IMR-90 (cell line): Measurements from ENCODE around the gene LMOD1. TPM values are rescaled to one million over a fixed set of nuclear protein-coding genes. Genes with fewer than 3 reads are reported as not detected.

Experiments
- ATAC-seq: fragments of 200-7000 bp; cut with Tn5 transposase; 2 replicates; pipeline ENCODE4 v1.9.1; 2020; ENCODE audit warnings: low read depth, mild to moderate bottlenecking, moderate library complexity
- BruUV-seq: library from RNA; stranded (reverse); fragments of 400-500 nt; replicated peaks from 2 replicates; lab custom pipeline; 2021; lab: Mats Ljungman, UMichigan
- CTCF ChIA-PET: fragments of 300-600 bp; formaldehyde crosslinking; extraction: SDS; loops from one replicate; lab custom pipeline; 2021; ENCODE audit warnings: antibody characterized with exemption; lab: Yijun Ruan, JAX
- POLR2A ChIA-PET: fragments of 300-600 bp; sonication (Branson Sonifier 250); formaldehyde crosslinking; loops from one replicate; lab custom pipeline; 2022; ENCODE audit warnings: antibody characterized with exemption; ENCODE audit not compliant: unreplicated experiment; lab: Charles Lee
- DNase-seq: peaks from one replicate; pipeline ENCODE4 v3.0.0; 2013
- H2AFZ ChIP-seq: replicated peaks from 2 replicates; pipeline ENCODE3; 2013; ENCODE audit warnings: low read length, mild to moderate bottlenecking; ENCODE audit not compliant: poor library complexity
- H2AK5ac ChIP-seq: 2 replicates; pipeline ENCODE4 v1.6.1; 2013; ENCODE audit warnings: low read depth, low read length, inconsistent platforms
- H2AK9ac ChIP-seq: replicated peaks from 2 replicates; pipeline ENCODE3; 2013; ENCODE audit warnings: mild to moderate bottlenecking, low read depth, low read length, moderate library complexity; ENCODE audit not compliant: poor library complexity
- H2BK120ac ChIP-seq: 2 replicates; pipeline ENCODE4 v1.6.1; 2013; ENCODE audit warnings: low read depth, low read length, inconsistent platforms
- H2BK15ac ChIP-seq: 3 replicates; pipeline ENCODE4 v1.6.1; 2013; ENCODE audit warnings: low read depth, low read length, inconsistent platforms
- H2BK20ac ChIP-seq: 2 replicates; pipeline ENCODE4 v1.6.1; 2013; ENCODE audit warnings: low read depth, mild to moderate bottlenecking, inconsistent platforms, low read length, moderate library complexity
- H2BK5ac ChIP-seq: 2 replicates; pipeline ENCODE4 v1.6.1; 2013; ENCODE audit warnings: mild to moderate bottlenecking, low read depth, low read length, inconsistent platforms; ENCODE audit not compliant: poor library complexity, severe bottlenecking
- H3K14ac ChIP-seq: replicated peaks from 2 replicates; pipeline ENCODE4 v1.6.1; 2013; ENCODE audit warnings: low read depth, low read length, inconsistent platforms
- H3K18ac ChIP-seq: 2 replicates; pipeline ENCODE4 v1.6.1; 2013; ENCODE audit warnings: low read depth, low read length, control low read depth
- H3K23ac ChIP-seq: 2 replicates; pipeline ENCODE4 v1.6.1; 2013; ENCODE audit warnings: low read depth, low read length, inconsistent platforms
- H3K27ac ChIP-seq: 2 replicates; pipeline ENCODE4 v1.5.1; 2013; ENCODE audit warnings: mild to moderate bottlenecking, control low read depth, low read length; ENCODE audit not compliant: insufficient read depth
- H3K27me3 ChIP-seq: 2 replicates; pipeline ENCODE4 v1.6.1; 2013; ENCODE audit warnings: low read length; ENCODE audit not compliant: control insufficient read depth, insufficient read depth
- H3K36me3 ChIP-seq: 2 replicates; pipeline ENCODE4 v1.6.1; 2013; ENCODE audit warnings: low read length, mixed read lengths; ENCODE audit not compliant: control insufficient read depth, insufficient read depth
- H3K4ac ChIP-seq: 2 replicates; pipeline ENCODE4 v1.6.1; 2013; ENCODE audit warnings: low read depth, low read length, inconsistent platforms
- H3K4me1 ChIP-seq: 2 replicates; pipeline ENCODE4 v1.6.1; 2013; ENCODE audit warnings: low read length, mixed read lengths; ENCODE audit not compliant: control insufficient read depth, insufficient read depth
- H3K4me2 ChIP-seq: 2 replicates; pipeline ENCODE4 v1.6.1; 2013; ENCODE audit warnings: low read depth, mild to moderate bottlenecking, control low read depth, low read length, moderate library complexity
- H3K4me3 ChIP-seq: 2 replicates; pipeline ENCODE4 v1.5.1; 2013; ENCODE audit warnings: low read depth, mild to moderate bottlenecking, control low read depth, low read length, moderate library complexity; ENCODE audit not compliant: insufficient read depth
- H3K56ac ChIP-seq: 2 replicates; pipeline ENCODE4 v1.6.1; 2013; ENCODE audit warnings: low read length, inconsistent platforms; ENCODE audit not compliant: insufficient read depth; ENCODE audit errors: extremely low read depth
- H3K79me1 ChIP-seq, 2 experiments: 2 replicates each; pipeline ENCODE4 v1.6.1; 2013; ENCODE audit warnings: low read length in 2 of 2, inconsistent platforms in 1 of 2, low read depth in 1 of 2
- H3K9ac ChIP-seq: 2 replicates; pipeline ENCODE4 v1.6.1; 2013; ENCODE audit warnings: low read depth, low read length, control low read depth
- H3K9me1 ChIP-seq: 2 replicates; pipeline ENCODE4 v1.6.1; 2013; ENCODE audit warnings: low read length, inconsistent platforms; ENCODE audit not compliant: insufficient read depth
- H3K9me3 ChIP-seq: 2 replicates; pipeline ENCODE4 v1.6.1; 2013; ENCODE audit warnings: low read length; ENCODE audit not compliant: control insufficient read depth, insufficient read depth
- H4K20me1 ChIP-seq: 2 replicates; pipeline ENCODE4 v1.6.1; 2013; ENCODE audit warnings: low read length, inconsistent platforms; ENCODE audit not compliant: insufficient read depth
- H4K5ac ChIP-seq: 2 replicates; pipeline ENCODE4 v1.6.1; 2013; ENCODE audit warnings: mild to moderate bottlenecking, low read depth, low read length, control low read depth
- H4K8ac ChIP-seq, 2 experiments: 2 replicates each; pipeline ENCODE4 v1.6.1; 2013; ENCODE audit warnings: low read depth in 2 of 2, low read length in 2 of 2, control low read depth in 1 of 2, inconsistent platforms in 1 of 2
- H4K91ac ChIP-seq: 2 replicates; pipeline ENCODE4 v1.6.1; 2013; ENCODE audit warnings: low read depth, low read length, inconsistent platforms; ENCODE audit not compliant: insufficient read depth
- BHLHE40 ChIP-seq: fragments of 150-350 bp; IDR thresholded peaks from 2 replicates; pipeline ENCODE4 v1.6.1; 2016; ENCODE audit warnings: mild to moderate bottlenecking, low read depth, low read length
- CEBPB ChIP-seq: IDR thresholded peaks from 2 replicates; pipeline ENCODE4 v1.6.1; 2012; ENCODE audit warnings: low read depth, low read length, improper control_type of control experiment
- ELK1 ChIP-seq: fragments of 150-350 bp; IDR thresholded peaks from 2 replicates; pipeline ENCODE4 v1.6.1; 2016; ENCODE audit warnings: low read depth, mild to moderate bottlenecking, low read length, moderate library complexity, borderline replicate concordance
- FOS ChIP-seq: fragments of 150-350 bp; IDR thresholded peaks from 2 replicates; pipeline ENCODE4 v1.6.1; 2016; ENCODE audit warnings: low read depth, low read length
- MAFK ChIP-seq: IDR thresholded peaks from 2 replicates; pipeline ENCODE4 v1.6.1; 2012; ENCODE audit warnings: low read depth, low read length, improper control_type of control experiment
- MAZ ChIP-seq: IDR thresholded peaks from 2 replicates; pipeline ENCODE4 v1.6.1; 2012; ENCODE audit warnings: low read depth, mild to moderate bottlenecking, low read length, improper control_type of control experiment, moderate library complexity, borderline replicate concordance
- MXI1 ChIP-seq: IDR thresholded peaks from 2 replicates; pipeline ENCODE4 v1.6.1; 2012; ENCODE audit warnings: low read depth, mild to moderate bottlenecking, low read length, moderate library complexity, borderline replicate concordance
- RAD21 ChIP-seq: IDR thresholded peaks from 2 replicates; pipeline ENCODE4 v1.6.1; 2012; ENCODE audit warnings: low read length, improper control_type of control experiment
- SMC3 ChIP-seq: fragments of 150-350 bp; IDR thresholded peaks from 2 replicates; pipeline ENCODE4 v1.6.1; 2016; ENCODE audit warnings: low read depth, mild to moderate bottlenecking, antibody characterized with exemption, low read length, moderate library complexity
- USF2 ChIP-seq: fragments of 150-350 bp; IDR thresholded peaks from 2 replicates; pipeline ENCODE4 v1.6.1; 2017; ENCODE audit warnings: mild to moderate bottlenecking, antibody characterized with exemption, low read length, low read depth
- WGBS, 2 experiments: methylation state at CpG; one replicate each; pipeline versions ENCODE4 v1.1.5 to v1.1.7; 2013; ENCODE audit warnings: missing lambda C conversion rate in 2 of 2; ENCODE audit not compliant: insufficient read length in 1 of 2; ENCODE audit errors: extremely low coverage in 2 of 2; 5-methylcytosine and 5-hydroxymethylcytosine counted together
- dilution Hi-C: fragments of 300-500 bp; cut with HindIII; formaldehyde crosslinking; loops from one replicate; pipeline ENCODE4 v1.14.3; 2018; ENCODE audit warnings: low sequenced_read_pairs; ENCODE audit not compliant: unreplicated experiment
- in situ Hi-C: fragments of 300-500 bp; cut with MboI; formaldehyde crosslinking; loops from 3 replicates; pipeline ENCODE4 v1.14.3; 2019; ENCODE audit warnings: low sequenced_read_pairs, inconsistent platforms, mixed read lengths
- intact Hi-C: fragments of 100-400 bp; cut with micrococcal nuclease; formaldehyde crosslinking; loops from 2 replicates; pipeline ENCODE4 v1.10.0; 2022
- polyA plus RNA-seq, 3 experiments: library from polyadenylated mRNA; depleted of rRNA; stranded (reverse); fragments of >200 nt; gene quantifications; 2 replicates each; pipeline ENCODE4 v1.2.3, GENCODE V29; 2012; ENCODE audit warnings: low replicate concordance in 1 of 3
- total RNA-seq: library from RNA; depleted of rRNA; stranded (reverse); fragments of >200 nt; gene quantifications from 2 replicates; pipeline ENCODE4 v1.2.3, GENCODE V29; 2012
- TF ChIP-seq, protein P1 (sequence below): conservative IDR thresholded peaks from 2 replicates; pipeline ENCODE4 v1.5.1; 2012; ENCODE audit warnings: mild to moderate bottlenecking, low read depth, low read length, improper control_type of control experiment

LMOD1 gene
- total and polyA plus RNA-seq, 2 of the 4 experiments (the other 2 are of a cell fraction), result 51.7 to 53.2 TPM

- Histone ChIP-seq H2AK9ac (no peak overlapping the region), H2BK120ac (no peak overlapping the region), H3K9me3 (no peaks in the 10 kb centered on the region), H3K27ac (no peak overlapping the region), H3K14ac (no peak overlapping the region), H2AK5ac (no peak overlapping the region), H3K36me3 (peaks cover 27% of the 10 kb centered on the region), H4K5ac (no peak overlapping the region), H3K56ac (no peak overlapping the region), H3K18ac (no peak overlapping the region), H4K8ac (no peak overlapping the region), H3K4me3 (no peak overlapping the region), H2AFZ (no peak overlapping the region), H4K91ac (no peak overlapping the region), H3K9ac (no peak overlapping the region), H3K27me3 (no peaks in the 10 kb centered on the region), H3K79me1 (peaks cover 8 to 44% of the 10 kb centered on the region in 2 experiments), H4K20me1 (no peaks in the 10 kb centered on the region), H3K23ac (no peak overlapping the region), H3K9me1 (peaks cover 3% of the 10 kb centered on the region), H3K4ac (no peak overlapping the region), H2BK15ac (no peak overlapping the region), H2BK5ac (no peak overlapping the region), H3K4me2 (no peak overlapping the region), H3K4me1 (peaks cover 2% of the 10 kb centered on the region; the same call in 1 of the 2 replicates), H2BK20ac (no peak overlapping the region)
- ChIA-PET POLR2A (no interaction called here), CTCF (no interaction called here)
- dilution Hi-C loops, result no loop called here
- no peak for DNase-seq
- no TSS peak for BruUV-seq
- intact Hi-C loops, result no loop called here
- no peak for TF ChIP-seq CEBPB
- TF ChIP-seq SMC3, result no peak
- no peak for TF ChIP-seq ELK1
- TF ChIP-seq MAFK, result no peak
- TF ChIP-seq FOS, result no peak
- no peak for TF ChIP-seq MAZ
- no peak for TF ChIP-seq USF2
- TF ChIP-seq, protein P1, sequence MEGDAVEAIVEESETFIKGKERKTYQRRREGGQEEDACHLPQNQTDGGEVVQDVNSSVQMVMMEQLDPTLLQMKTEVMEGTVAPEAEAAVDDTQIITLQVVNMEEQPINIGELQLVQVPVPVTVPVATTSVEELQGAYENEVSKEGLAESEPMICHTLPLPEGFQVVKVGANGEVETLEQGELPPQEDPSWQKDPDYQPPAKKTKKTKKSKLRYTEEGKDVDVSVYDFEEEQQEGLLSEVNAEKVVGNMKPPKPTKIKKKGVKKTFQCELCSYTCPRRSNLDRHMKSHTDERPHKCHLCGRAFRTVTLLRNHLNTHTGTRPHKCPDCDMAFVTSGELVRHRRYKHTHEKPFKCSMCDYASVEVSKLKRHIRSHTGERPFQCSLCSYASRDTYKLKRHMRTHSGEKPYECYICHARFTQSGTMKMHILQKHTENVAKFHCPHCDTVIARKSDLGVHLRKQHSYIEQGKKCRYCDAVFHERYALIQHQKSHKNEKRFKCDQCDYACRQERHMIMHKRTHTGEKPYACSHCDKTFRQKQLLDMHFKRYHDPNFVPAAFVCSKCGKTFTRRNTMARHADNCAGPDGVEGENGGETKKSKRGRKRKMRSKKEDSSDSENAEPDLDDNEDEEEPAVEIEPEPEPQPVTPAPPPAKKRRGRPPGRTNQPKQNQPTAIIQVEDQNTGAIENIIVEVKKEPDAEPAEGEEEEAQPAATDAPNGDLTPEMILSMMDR, result no peak
- no peak for TF ChIP-seq MXI1
- TF ChIP-seq BHLHE40, result no peak
- no peak for TF ChIP-seq RAD21
- WGBS, 2 experiments, result 97% methylated on average over 3 of the region's 5 CpGs; no CpG with 5 or more reads in 1 of the 2 experiments
- ATAC-seq, result no peak
- in situ Hi-C loops, result loop anchor here (25.0 kb wide), 1 partner anchor 421 kb away; the partner anchor contains the start of gene NAV1
Observed at GRCh38 chr1:201958348-201958747, 12.0 kb upstream of the LMOD1 start.
